GM18505 (cell line): ENCODE data around the gene DNAJB11.
"Not testable (repeated sequence)": the region's sequence is repeated elsewhere in the genome, so short reads cannot be mapped to it uniquely, and the experiment has no call there.

Experiments used
- ATAC-seq: cut with Tn5 transposase; IDR thresholded peaks from one replicate; pipeline ENCODE4 v1.9.1; 2021; ENCODE audit not compliant: unreplicated experiment
- POLR2A ChIP-seq: IDR thresholded peaks from 4 replicates; pipeline ENCODE4 v1.6.1; 2011; ENCODE audit warnings: borderline replicate concordance; ENCODE audit not compliant: insufficient read depth, insufficient read length; ENCODE audit errors: extremely low read depth

The DNAJB11 gene

GRCh38 chr3:186571644-186572013 lies 1.1 kb downstream of the DNAJB11 start:
- no peak for ATAC-seq
- no peak for TF ChIP-seq POLR2A

- no peak for ATAC-seq
- no peak for TF ChIP-seq POLR2A
Observed at GRCh38 chr3:186577521-186577920, 7.0 kb downstream of the DNAJB11 start.

- no peak for ATAC-seq
- no peak for TF ChIP-seq POLR2A
Observed at GRCh38 chr3:186580785-186581184, 10.3 kb downstream of the DNAJB11 start.

GRCh38 chr3:186582541-186582940 lies 12.0 kb downstream of the DNAJB11 start:
- TF ChIP-seq POLR2A = no peak
- no peak for ATAC-seq

GRCh38 chr3:186583831-186584230 lies 13.3 kb downstream of the DNAJB11 start:
- no peak for TF ChIP-seq POLR2A
- no peak for ATAC-seq

- not testable (repeated sequence) for ATAC-seq
Observed at GRCh38 chr3:186586245-186586644, 15.7 kb downstream of the DNAJB11 start.

- TF ChIP-seq POLR2A = no peak
- no peak for ATAC-seq
Observed at GRCh38 chr3:186587183-186587582, 16.7 kb downstream of the DNAJB11 start.

- ATAC-seq = no peak
- no peak for TF ChIP-seq POLR2A
Observed at GRCh38 chr3:186588632-186589031, 18.1 kb downstream of the DNAJB11 start.

GRCh38 chr3:186589121-186589520 lies 18.6 kb downstream of the DNAJB11 start:
- no peak for TF ChIP-seq POLR2A
- ATAC-seq = no peak

GRCh38 chr3:186589856-186590579 lies 19.5 kb downstream of the DNAJB11 start:
- no peak for ATAC-seq
- TF ChIP-seq POLR2A = no peak

- TF ChIP-seq POLR2A = no peak
Observed at GRCh38 chr3:186590580-186591295, 20.2 kb downstream of the DNAJB11 start.

GRCh38 chr3:186592682-186593081 lies 22.2 kb downstream of the DNAJB11 start:
- ATAC-seq = no peak
- no peak for TF ChIP-seq POLR2A

More at GRCh38 chr3:186590580-186591295, 20.2 kb downstream of the DNAJB11 start:
- no peak for ATAC-seq

GRCh38 chr3:186593862-186594261 lies 23.3 kb downstream of the DNAJB11 start:
- ATAC-seq = no peak
- no peak for TF ChIP-seq POLR2A

- no peak for TF ChIP-seq POLR2A
- ATAC-seq = no peak
Observed at GRCh38 chr3:186594591-186595113, 24.1 kb downstream of the DNAJB11 start.

GRCh38 chr3:186596568-186597287 lies 26.2 kb downstream of the DNAJB11 start:
- no peak for ATAC-seq
- TF ChIP-seq POLR2A = no peak
